ENCODE results near the gene HJURP.
"Not testable (repeated sequence)": the region's sequence is repeated elsewhere in the genome, so short reads cannot be mapped to it uniquely, and the experiment has no call there.

The HJURP gene, protein sequence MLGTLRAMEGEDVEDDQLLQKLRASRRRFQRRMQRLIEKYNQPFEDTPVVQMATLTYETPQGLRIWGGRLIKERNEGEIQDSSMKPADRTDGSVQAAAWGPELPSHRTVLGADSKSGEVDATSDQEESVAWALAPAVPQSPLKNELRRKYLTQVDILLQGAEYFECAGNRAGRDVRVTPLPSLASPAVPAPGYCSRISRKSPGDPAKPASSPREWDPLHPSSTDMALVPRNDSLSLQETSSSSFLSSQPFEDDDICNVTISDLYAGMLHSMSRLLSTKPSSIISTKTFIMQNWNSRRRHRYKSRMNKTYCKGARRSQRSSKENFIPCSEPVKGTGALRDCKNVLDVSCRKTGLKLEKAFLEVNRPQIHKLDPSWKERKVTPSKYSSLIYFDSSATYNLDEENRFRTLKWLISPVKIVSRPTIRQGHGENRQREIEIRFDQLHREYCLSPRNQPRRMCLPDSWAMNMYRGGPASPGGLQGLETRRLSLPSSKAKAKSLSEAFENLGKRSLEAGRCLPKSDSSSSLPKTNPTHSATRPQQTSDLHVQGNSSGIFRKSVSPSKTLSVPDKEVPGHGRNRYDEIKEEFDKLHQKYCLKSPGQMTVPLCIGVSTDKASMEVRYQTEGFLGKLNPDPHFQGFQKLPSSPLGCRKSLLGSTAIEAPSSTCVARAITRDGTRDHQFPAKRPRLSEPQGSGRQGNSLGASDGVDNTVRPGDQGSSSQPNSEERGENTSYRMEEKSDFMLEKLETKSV

DNA sequence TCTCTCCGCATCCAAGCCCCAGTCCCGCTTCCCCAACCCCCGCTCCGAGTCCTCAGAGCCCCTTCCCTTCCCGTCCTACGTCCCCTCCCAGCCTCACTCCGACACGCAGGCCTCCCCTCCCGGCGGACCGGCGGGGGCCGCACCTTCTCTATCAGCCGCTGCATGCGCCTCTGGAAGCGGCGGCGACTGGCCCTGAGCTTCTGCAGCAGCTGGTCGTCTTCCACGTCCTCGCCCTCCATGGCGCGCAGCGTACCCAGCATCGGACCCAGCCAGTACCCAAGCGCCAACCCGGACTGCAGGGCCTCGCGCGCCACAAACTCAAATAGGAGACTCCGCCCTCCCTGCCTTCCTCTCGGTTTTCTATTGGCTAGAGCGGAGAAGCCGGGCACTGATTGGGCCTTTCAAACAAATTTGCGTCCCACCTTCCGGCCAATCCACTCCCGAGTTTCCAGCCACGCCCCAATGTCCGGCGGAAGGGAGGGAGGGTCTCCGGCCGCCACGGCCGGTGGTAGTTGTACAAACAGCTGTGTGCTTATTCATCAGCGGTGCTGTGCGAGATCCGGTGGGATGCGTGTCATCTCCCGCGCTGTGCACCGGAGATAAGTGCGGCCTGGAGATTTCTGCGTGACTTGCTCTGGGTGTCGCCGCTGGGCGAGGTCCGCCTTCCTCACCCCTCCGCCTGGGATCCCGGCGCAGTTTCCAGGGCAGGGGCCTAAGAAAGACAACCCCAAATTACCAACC lies at the start of gene HJURP:
TSS of gene HJURP (minus strand) at position 295 of the 741 bp plus-strand sequence. CDS start at position 260, 35 bp downstream.
- DNase-seq: peak; percentile 89

DNA sequence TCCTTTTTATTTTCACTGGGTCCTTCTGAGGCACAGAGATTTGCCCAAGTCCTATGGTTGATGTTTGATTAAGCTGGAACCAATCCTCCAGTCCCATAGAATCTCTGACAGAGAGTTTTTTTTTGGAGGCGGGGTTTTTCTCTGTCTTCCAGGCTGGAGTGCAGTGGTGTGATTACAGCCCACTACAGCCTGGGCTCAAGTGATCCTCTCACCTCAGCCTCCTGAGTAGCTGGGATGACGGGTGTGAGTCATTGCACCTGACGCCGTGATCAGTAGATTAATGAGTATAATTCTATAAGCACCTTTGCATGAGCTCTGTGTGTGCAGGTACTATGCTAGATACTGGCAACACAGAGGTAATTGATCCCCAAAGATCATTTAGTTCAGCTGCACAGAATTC lies 47.5 kb upstream of the HJURP start:
- no peak for DNase-seq

DNA sequence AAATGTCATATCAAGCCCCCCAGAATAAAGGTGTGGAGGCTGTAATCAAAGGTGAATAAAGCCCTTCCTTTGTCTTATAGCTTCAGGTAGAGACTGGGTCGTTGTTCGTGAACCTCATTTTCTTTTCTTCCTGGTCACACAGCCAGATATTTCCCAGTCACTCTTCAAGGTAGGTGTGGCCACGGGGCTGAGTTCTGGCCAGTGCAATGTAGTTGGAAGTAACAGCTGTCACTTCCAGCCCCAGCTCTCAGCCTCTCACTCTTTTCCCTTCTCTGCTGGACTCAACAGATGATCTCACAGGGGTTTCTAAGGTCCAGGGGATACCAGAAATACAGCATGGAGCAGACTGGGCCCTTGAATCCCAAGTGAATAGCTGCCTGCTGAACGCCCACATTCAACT lies 47.0 kb upstream of the HJURP start:
- DNase-seq: no peak

DNA sequence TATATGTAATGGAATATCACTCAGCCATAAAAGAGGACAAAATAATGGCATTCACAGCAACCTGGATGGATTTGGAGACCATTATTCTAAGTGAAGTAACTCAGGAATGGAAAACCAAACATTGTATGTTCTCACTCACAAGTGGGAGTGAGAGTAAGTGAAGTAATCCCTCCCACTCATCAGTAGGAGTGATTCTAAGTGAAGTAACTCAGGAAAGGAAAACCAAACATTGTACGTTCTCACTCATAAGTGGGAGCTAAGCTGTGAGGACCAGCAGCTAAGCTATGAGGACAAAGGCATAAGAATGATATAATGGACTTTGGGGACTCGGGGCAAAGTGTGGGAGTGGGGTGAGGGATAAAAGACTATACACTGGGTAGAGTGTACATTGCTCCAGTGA lies 41.9 kb upstream of the HJURP start:
- DNase-seq: not testable (repeated sequence)

DNA sequence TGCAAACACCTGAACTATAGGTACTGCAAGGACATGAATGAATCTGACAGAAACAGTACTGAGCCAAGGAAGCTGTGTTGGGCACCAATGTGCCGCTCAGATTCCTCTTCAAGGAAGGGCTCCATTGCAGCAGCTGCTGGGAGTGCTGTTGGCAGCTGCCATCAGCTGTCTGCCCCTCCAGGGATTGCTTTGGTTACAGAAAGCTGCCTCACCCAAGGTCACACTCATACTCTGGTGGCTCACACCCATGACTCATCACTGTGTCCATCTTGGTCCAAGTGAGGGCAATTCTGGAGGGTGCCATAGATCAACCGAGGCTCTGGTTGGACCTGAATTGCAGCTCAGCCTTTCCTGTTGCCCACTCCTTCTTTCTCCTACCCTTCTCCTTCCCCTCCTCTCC lies 38.5 kb upstream of the HJURP start:
- no peak for DNase-seq

DNA sequence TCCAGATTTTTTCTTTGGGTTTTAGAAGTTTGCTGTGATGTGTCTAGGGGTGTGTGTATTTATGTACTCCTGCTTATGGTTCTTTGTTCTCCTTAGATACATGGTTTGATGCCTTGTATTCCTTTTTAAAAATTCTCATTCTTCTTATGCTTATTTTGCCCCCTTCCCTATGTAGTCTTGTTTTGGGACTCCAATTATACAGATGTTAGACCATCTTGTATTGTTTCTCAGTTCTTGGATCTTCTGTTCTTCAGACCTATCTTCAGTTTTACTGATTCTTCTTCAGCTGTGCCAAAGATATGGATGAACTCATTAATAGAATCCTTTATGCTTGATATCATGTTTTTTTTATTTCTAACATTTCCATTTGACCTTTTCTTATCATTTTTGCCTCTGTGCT lies 28.0 kb upstream of the HJURP start:
- DNase-seq: no peak

DNA sequence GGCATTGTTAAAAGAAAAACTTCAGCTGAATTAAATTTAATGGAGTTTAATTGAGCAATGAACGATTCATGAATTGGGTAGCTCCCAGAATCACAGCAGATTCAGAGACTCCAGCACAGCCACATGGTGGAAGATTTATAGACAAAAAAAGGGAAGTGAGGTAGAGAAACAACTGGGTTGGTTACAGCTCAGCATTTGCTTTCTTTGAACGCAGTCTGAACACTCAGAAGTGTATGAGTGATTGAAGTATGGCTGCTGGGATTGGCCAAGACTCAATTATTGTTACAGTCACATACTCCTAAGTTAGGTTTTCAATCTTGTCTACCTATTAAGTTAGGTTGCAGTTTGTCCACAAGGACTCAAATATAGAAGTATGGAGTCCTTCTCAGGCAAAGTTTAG lies 17.8 kb upstream of the HJURP start:
- not testable (repeated sequence) for DNase-seq

DNA sequence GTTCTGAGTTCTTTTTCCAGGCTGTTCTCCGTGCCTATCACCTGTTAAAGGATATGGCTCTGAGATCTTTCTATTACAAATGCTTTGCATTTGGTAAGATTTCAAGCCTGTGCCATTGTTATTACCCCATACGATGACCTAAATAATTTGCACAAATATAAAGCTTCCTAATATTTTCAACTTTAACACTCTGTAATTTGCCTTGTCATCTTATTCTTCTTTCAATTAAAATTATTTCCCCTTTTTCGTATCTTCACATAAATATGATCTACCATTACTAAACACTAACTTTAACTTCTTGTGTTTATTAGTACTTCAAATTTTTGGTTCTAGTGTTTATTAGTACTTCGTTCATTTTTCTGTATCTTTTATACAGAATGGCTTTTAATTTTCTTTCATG lies 17.1 kb upstream of the HJURP start:
- no peak for DNase-seq

DNA sequence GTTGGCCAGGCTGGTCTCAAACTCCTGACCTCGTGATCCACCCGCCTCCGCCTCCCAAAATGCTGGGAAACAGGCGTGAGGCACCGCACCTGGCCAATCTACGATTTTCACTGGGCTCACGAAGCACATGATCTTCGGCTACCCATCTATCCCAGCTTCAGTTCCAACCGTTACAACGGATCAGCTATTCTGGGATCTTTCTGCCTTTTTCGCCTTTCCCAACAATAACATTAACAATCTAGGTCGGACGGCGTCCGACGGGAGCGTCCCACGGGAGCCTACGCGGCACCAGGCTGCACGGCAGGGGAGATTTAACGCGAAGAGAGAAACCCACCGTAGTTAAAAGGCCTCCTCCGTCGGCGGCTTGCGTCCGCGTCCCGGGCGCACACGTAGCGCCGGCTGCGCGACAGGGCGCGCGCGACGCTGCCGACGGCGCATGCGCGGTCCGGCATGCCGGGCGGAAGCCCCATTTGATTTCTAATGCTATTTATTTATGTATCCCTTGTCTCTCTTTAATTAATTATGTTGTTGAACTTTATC lies 13.7 kb upstream of the HJURP start, which contains the start of gene MSL3B:
TSS of gene MSL3B (minus strand) at position 394 of the 540 bp plus-strand sequence.
- peak; percentile 35 for DNase-seq

DNA sequence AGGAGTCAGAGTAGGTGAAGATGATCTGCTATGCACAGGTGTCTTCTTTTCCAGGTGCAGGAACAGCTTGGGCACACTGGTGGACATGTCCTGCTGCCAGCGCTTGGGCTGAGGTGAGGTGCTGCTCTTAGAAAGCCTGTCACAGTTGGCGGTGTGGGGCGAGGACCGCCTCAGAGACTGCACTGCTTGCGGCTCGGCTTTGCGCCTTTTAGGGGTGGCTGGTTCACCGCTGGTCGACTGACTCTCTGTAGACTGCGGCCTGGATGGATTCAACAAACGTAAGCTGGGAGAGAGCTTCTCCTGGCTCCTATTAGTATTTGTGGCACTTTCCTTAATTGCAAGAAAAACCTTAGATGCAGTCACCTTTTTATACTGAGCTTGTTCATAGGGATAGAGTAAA lies 12.1 kb upstream of the HJURP start:
- no peak for DNase-seq

DNA sequence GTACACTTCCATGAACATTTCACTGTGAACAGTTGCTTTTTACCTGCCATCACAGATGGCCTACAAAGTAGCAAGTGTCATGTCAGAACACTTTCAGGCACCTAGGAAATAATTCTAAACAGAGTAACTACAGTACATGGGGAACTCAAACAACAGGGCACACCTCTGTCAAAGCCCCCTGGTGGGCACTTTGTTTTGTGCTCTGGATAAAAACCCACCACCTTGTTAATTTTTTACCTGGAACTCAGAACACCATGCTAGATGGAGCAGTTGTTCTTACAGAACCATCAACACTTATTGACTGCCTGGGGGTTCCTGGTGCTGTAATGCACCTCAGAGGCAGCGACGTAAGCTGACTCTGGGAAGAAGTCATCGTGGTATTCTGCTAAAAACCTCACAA lies 11.5 kb upstream of the HJURP start:
- DNase-seq: no peak

DNA sequence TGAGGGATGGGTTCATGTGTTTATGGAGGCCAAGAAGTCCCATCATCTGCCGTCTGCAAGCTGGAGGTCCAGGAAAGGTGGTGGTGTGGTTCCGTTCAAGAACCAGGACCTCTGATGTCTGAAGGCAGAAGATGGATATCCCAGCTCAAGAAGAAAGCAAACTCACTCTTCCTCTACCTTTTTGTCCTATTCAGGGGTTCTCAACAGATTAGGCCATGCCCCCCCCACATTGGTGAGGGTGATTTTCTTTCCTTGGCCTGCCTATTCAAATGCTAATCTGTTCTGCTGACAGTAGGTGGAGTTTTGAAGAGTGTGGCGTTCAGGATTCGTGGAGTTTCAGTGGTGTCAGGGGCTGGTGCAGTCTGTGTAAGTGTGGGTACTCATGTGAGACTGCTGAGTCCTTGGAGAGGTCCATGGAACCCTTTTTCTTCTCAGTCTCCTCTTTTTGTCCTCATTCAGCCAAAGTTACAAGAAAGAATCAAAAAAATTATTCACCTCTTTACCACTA lies 8.0 kb upstream of the HJURP start:
- DNase-seq: no peak

DNA sequence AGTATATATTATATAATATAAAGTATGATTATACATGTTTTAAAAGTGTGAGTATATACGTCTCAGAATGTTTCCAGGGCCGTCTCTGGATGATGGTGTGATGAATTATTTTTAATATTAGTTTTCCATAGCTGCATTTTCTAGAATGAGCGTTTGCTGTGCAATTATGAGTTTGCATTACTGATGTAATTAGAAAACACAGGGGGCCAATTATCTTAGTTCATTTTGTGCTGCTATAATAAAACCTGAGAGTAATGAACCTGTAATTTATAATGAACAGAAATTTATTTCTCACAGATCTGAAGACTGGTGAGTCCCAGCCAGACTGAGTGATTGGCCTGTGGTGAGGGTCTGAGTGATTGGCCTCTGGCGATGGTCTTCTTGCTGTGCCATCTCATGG lies 4.0 kb upstream of the HJURP start:
- no peak for DNase-seq

DNA sequence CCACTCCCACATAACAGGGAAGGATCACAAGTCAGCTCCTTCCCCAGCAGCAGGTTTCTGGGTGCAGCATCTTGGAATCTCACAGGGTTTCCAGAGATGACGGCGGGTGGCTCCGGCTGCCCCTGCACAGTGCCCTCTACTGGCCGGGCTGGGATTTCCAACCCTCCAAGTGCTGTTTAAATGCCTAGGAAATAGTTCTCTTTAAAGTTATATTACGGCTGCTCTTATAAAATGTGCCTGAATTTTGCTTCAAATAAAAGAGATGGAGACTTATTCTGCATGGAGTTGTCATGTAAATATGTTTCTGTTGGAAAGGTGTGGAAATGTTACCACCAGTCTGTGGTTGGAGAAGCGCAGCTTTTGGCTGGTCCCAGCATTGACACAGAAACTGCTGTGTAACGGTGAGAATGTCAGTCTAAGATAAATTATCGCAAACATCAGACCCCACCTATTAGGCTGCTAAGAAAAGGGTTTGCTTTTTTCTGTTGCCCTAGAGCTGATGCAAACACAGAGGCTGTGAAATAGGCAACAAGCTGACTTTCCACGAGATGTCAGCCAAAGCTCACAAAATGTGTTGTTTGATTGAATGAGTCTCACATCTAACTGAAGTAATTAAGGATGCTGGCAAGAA lies 3.3 kb upstream of the HJURP start:
- no peak for DNase-seq

DNA sequence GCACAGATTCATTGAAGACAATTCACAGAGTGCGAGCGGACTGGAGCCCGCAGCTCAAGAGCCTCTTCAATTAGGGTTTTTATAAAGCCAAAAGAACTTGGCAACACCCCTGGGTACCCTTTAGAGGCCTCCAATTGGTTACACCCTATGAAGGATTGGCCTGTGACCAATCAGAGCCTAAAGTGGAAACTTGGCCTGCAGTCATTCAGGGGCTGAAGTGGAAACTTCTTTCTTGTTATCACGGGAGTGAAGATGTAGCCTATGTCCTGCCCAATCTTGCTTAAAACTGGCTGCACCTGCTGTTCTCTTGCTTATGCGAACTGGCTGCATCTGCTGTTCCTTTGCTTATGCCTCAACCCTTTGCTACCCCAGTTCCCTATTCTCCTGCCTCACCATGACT lies 1.8 kb upstream of the HJURP start:
- no peak for DNase-seq

DNA sequence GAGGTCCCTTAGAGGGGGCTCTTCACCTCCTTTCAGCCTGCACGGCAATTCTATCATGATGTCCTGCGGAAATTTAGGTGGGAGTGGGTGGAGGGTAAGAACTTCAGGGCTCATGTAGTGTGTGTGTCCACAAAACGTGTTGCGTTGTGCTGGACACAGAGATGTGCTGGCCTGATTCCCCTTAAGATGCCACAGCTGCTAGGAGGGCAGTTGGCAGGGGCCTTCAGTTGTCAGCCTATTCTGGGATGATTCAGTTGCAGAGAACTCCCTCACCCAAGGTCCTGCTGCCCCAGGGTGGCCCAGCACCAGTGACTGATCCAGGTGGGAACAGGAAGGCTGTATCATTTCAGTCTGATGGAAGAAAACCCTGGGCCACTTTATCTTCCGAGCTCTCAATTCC lies 1.0 kb upstream of the HJURP start:
- no peak for DNase-seq

DNA sequence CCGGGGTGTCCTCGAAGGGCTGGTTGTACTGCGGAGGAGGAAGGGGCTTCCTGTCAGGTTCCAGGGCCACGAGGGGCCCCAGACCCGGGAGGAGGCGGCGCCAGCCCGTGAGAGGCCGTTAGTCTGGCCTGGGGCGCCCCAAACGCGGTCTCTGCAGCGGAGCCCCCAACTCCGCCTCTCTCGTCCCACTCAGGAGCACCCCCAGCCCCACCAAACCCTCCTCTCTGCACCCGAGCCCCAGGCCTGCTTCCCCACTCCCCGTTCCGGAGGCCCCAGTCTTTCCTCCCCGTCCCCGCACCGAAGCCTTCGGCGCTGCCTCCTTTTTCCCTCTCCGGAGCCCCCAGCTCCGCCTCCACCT lies 473 bp downstream of the HJURP start:
- no peak for DNase-seq

DNA sequence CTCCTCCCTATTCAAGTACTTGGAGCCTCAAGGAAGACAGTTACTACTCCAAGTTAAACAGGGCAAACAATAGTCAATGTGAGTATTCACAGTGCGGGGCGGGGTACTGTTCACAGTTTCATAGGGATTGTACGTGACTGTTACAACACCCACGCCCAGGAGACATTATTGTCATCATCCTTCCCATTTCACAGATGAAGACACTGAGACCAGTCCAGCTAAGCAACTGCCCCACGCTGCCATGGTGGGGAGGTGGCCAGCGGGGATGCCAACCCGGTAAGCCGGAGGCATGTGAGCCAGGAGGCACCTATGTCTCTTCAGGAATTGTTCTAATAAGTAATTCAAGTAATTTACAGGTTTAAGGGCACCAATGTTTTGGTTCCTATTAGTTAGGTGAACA lies 982 bp downstream of the HJURP start:
- no peak for DNase-seq

DNA sequence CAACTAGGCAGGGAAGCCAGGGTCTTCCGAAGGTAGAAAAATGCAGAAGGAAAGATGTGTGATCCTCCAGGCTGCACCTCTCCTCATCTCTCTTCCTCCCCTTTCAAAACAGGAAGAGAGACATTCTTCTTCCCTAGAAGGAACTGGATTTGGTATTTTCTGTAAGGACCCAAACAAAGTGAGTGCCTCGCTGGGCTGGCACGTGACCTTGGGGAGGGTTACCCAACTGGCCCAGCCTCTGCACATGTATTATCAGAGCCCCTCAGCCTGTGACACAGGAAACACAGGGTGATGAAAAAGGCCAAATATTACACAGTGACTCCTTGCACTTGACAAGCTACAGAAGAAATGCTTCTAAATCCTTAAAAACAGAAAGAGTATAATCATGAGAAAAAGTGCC lies 2.3 kb downstream of the HJURP start:
- no peak for DNase-seq

DNA sequence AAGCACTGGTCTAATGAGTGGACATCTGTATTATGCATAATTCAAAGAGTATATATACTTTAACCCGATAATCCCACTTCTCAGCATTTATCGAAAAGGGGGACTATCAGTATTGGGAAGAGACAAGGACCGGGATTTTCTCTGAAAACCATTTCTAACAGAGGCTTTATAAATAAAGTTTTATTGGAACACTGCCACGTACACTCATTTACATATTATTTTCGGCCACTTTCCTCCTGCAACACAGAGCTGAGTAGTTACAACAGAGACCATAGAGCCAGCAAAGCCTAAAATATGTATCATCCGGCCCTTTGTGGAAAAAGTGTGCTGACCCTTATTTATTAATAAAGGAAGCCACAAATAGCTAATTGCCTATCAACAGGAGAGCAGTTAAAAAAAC lies 3.2 kb downstream of the HJURP start:
- DNase-seq: no peak

DNA sequence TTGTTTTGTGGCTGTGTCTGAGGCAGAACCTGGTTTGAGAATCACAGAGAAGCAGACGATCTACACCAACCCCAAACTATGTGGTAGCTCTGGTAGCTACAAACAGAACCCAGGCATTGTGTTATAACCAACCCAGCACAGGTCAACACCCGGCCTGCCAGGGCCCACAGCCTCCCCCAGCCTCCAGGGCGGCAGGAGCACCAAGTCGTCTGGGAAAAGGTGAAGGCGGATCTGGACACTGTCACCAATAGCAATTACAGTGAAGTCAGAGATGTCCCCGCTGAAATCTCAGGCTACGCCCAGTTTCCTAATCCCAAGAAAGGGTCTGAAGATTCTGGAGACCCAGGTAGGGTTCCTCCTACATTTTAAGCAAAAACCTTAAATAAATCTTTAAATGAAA lies 3.6 kb downstream of the HJURP start:
- DNase-seq: no peak

DNA sequence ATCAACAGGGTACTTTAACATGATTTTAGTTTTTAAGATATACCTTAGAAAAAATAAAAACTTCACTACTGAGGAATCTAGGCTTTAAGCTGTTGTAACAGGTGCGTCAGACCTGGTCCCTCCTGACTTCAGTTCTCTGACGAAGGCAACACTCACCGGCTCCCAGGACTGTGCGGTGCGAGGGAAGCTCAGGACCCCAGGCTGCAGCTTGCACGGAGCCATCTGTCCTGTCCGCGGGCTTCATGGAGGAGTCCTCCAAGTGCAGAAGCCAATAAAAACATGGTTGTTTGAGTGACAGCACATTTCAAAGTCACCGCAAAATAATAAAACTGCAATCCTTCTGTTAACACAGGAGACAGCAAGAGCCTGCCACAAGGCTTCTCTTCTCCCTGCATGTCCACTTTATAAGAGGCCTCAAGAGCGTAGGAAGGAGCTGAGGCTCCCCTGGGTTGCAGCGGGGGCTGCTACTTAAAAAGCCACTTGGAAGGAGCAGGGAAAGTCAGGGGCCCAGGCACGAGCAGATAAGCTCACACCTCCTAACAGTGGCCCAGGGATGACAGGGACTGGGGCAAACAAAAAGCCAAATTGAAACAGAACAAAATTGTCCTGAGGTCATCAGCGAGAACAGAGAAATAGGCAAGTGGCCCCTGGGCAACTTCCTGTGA lies 4.6 kb downstream of the HJURP start:
- DNase-seq: no peak

Measured in NCI-H1694 treated with DMSO at 0.1 percent for 48 hours (cell line).